Neuronal stem cell (in vitro differentiated cells): ENCODE measurements around the gene MYCL.
"Not testable (repeated sequence)": the region's sequence is repeated elsewhere in the genome, so short reads cannot be mapped to it uniquely, and the experiment has no call there.

Experiments
- DNase-seq: peaks from one replicate; pipeline ENCODE4 v3.0.0-alpha.2; 2013; ENCODE audit warnings: low spot score
- H2AFZ ChIP-seq: one replicate; pipeline ENCODE4 v1.6.1; 2013; ENCODE audit warnings: mild to moderate bottlenecking, low read length, inconsistent platforms
- H2AK5ac ChIP-seq: 2 replicates; pipeline ENCODE4 v1.6.1; 2013; ENCODE audit warnings: low read depth, mild to moderate bottlenecking, inconsistent platforms, low read length, moderate library complexity, mixed read lengths
- H2BK120ac ChIP-seq: 2 replicates; pipeline ENCODE4 v1.6.1; 2013; ENCODE audit warnings: low read depth, mild to moderate bottlenecking, inconsistent platforms, low read length, moderate library complexity, mixed read lengths
- H2BK12ac ChIP-seq: one replicate; pipeline ENCODE4 v1.6.1; 2013; ENCODE audit warnings: low read length, inconsistent platforms
- H2BK15ac ChIP-seq: 2 replicates; pipeline ENCODE4 v1.6.1; 2013; ENCODE audit warnings: mild to moderate bottlenecking, low read length, inconsistent platforms, mixed read lengths
- H2BK5ac ChIP-seq: one replicate; pipeline ENCODE4 v1.6.1; 2013; ENCODE audit warnings: inconsistent platforms, mild to moderate bottlenecking, low read length, moderate library complexity
- H3K14ac ChIP-seq: one replicate; pipeline ENCODE4 v1.6.1; 2013; ENCODE audit warnings: low read length, inconsistent platforms
- H3K18ac ChIP-seq: 2 replicates; pipeline ENCODE4 v1.6.1; 2013; ENCODE audit warnings: low read length, inconsistent platforms
- H3K23ac ChIP-seq: 2 replicates; pipeline ENCODE4 v1.6.1; 2013; ENCODE audit warnings: low read depth, mild to moderate bottlenecking, mixed read lengths, low read length, inconsistent platforms; ENCODE audit not compliant: poor library complexity
- H3K27ac ChIP-seq: replicated peaks from 3 replicates; pipeline ENCODE4 v1.5.1; 2013; ENCODE audit warnings: low read length, inconsistent platforms
- H3K27me3 ChIP-seq, 3 experiments: 2 replicates each; pipeline ENCODE4 v1.6.1; 2013; ENCODE audit warnings: low read length in 3 of 3, mild to moderate bottlenecking in 2 of 3, inconsistent platforms in 1 of 3, low read depth in 1 of 3, mixed read lengths in 1 of 3, moderate library complexity in 1 of 3; ENCODE audit not compliant: control insufficient read depth in 3 of 3, insufficient read depth in 3 of 3
- H3K36me3 ChIP-seq, 2 donors: replicated peaks in 1 of 2; 2 replicates each; pipeline ENCODE4 v1.6.1; 2013; ENCODE audit warnings: low read length in 2 of 2; ENCODE audit not compliant: control insufficient read depth in 2 of 2, insufficient read depth in 2 of 2
- H3K4ac ChIP-seq: 2 replicates; pipeline ENCODE4 v1.6.1; 2013; ENCODE audit warnings: inconsistent platforms, mild to moderate bottlenecking, low read length, moderate library complexity
- H3K4me1 ChIP-seq, 2 donors: 1 replicate in 1 of 2; 2 replicates in 1 of 2; pipeline ENCODE4 v1.6.1; 2013; ENCODE audit warnings: low read length in 2 of 2, low read depth in 1 of 2; ENCODE audit not compliant: control insufficient read depth in 2 of 2, insufficient read depth in 1 of 2
- H3K4me2 ChIP-seq: one replicate; pipeline ENCODE4 v1.6.1; 2013; ENCODE audit warnings: mild to moderate bottlenecking, low read length, inconsistent platforms; ENCODE audit not compliant: insufficient read depth, poor library complexity, severe bottlenecking
- H3K4me3 ChIP-seq, 2 donors: 2 replicates each; pipeline ENCODE4 v1.5.1; 2013; ENCODE audit warnings: low read length in 2 of 2, mild to moderate bottlenecking in 2 of 2, inconsistent platforms in 1 of 2, moderate library complexity in 1 of 2
- H3K79me1 ChIP-seq: one replicate; pipeline ENCODE4 v1.6.1; 2013; ENCODE audit warnings: low read depth, mild to moderate bottlenecking, inconsistent platforms, low read length, moderate library complexity
- H3K9ac ChIP-seq: one replicate; pipeline ENCODE4 v1.6.1; 2013; ENCODE audit warnings: mild to moderate bottlenecking, low read depth, low read length, inconsistent platforms; ENCODE audit not compliant: poor library complexity
- H3K9me3 ChIP-seq, 2 donors: replicated peaks in 1 of 2; 2 replicates each; pipeline versions ENCODE3 to v1.6.1; 2013; ENCODE audit warnings: low read length in 2 of 2, mild to moderate bottlenecking in 2 of 2, inconsistent platforms in 1 of 2, low read depth in 1 of 2, mixed read lengths in 1 of 2, moderate library complexity in 1 of 2; ENCODE audit not compliant: control insufficient read depth in 2 of 2, insufficient read depth in 1 of 2
- H4K8ac ChIP-seq: one replicate; pipeline ENCODE4 v1.6.1; 2013; ENCODE audit warnings: low read depth, mild to moderate bottlenecking, inconsistent platforms, low read length, moderate library complexity
- H4K91ac ChIP-seq: one replicate; pipeline ENCODE4 v1.6.1; 2013; ENCODE audit warnings: low read length, low read depth, mild to moderate bottlenecking, inconsistent platforms; ENCODE audit not compliant: poor library complexity
- WGBS, 2 donors: extraction: QIAGEN DNeasy Blood & Tissue Kit; methylation state at CpG; one replicate each; pipeline ENCODE4 v1.1.7; 2013; ENCODE audit warnings: missing lambda C conversion rate in 2 of 2, mixed read lengths in 1 of 2; ENCODE audit not compliant: insufficient read length in 2 of 2, insufficient replicate concordance in 1 of 2; ENCODE audit errors: extremely low coverage in 2 of 2; 5-methylcytosine and 5-hydroxymethylcytosine counted together

Gene MYCL

DNA sequence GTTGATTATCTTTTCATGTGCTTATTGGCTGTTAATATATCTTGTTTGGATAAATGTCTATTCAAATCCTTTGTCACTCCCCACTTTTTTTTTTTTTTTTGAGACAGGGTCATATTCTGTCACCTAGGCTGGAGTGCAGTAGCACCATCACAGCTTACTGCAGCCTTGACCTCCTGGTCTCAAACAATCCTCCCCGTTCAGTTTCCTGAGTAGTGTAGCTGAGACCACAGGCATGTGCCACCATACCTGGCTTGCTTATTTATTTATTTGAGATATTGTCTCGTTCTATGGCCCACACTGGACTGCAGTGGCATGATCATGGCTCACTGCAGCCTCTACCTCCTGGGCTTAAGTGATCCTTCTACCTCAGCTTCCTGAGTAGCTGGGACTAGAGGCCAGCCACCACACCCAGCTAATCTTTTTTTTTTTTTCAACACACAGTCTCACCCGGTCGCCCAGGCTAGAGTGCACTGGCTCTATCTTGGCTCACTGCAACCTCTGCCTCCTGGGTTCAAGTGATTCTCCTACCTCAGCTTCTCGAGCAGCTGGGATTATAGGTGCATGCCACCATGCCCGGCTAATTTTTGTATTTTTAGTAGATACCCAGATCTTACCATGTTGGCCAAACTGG lies 13.9 kb upstream of the MYCL start:
- H2AFZ ChIP-seq = no peak overlapping the region
- no peak overlapping the region for H3K4me3 ChIP-seq
- H3K79me1 ChIP-seq = no peaks in the 10 kb centered on the region
- no peak overlapping the region for H2BK120ac ChIP-seq
- no peaks in the 10 kb centered on the region for H3K36me3 ChIP-seq
- no peak overlapping the region for H3K14ac ChIP-seq
- no peaks in the 10 kb centered on the region for H3K4me1 ChIP-seq
- H2BK12ac ChIP-seq = no peak overlapping the region
- no peaks in the 10 kb centered on the region for H3K9me3 ChIP-seq
- H2BK5ac ChIP-seq = no peak overlapping the region
- no peak overlapping the region for H2AK5ac ChIP-seq
- no peak overlapping the region for H3K27ac ChIP-seq
- H4K91ac ChIP-seq = no peak overlapping the region
- WGBS, 2 donors = no CpG with 5 or more reads among the region's 6 CpGs
- no peaks in the 10 kb centered on the region for H3K27me3 ChIP-seq
- no peak overlapping the region for H2BK15ac ChIP-seq
- H3K18ac ChIP-seq = no peak overlapping the region
- no peak overlapping the region for H3K4ac ChIP-seq
- no peak for DNase-seq
- no peak overlapping the region for H3K4me2 ChIP-seq
- H3K23ac ChIP-seq = no peak overlapping the region
- H4K8ac ChIP-seq = no peak overlapping the region
- H3K9ac ChIP-seq = no peak overlapping the region

DNA sequence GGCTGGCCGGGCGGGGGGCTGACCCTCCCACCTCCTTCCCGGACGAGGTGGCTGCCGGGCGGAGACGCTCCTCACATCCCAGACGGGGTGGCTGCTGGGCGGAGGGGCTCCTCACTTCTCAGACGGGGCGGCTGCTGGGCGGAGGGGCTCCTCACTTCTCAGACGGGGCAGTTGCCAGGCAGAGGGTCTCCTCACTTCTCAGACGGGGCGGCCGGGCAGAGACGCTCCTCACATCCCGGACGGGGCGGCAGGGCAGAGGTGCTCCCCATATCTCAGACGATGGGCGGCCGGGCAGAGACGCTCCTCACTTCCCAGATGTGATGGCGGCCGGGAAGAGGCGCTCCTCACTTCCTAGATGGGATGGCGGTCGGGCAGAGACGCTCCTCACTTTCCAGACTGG lies 11.4 kb upstream of the MYCL start:
- not testable (repeated sequence) for H3K4me3 ChIP-seq, DNase-seq
- no CpG with 5 or more reads among the region's 30 CpGs for whole genome bisulfite sequencing, 2 donors

DNA sequence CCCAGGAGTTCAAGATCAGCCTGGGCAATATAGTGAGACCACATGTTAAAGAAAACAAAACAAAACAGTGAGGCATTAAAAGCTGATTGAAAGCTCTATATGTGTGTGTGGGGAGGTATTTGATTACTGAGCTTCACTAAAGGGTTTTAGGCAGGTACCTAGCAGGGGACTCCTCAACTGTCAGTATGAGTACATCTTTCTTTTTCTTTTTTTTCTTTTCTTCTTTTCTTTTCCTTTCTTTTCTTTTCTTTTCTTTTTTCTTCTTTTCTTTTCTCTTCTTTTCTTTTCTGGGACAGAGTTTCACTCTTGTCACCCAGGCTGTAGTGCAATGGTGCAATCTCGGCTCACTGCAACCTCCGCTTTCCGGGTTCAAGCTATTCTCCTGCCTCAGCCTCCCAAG lies 8.5 kb upstream of the MYCL start:
- no peak overlapping the region for H3K4me2 ChIP-seq
- no peak overlapping the region for H3K4me3 ChIP-seq
- H3K9ac ChIP-seq = no peak overlapping the region
- no peak overlapping the region for H3K23ac ChIP-seq
- H3K4ac ChIP-seq = no peak overlapping the region
- no peak overlapping the region for H2BK15ac ChIP-seq
- H3K4me1 ChIP-seq = no peaks in the 10 kb centered on the region
- no peaks in the 10 kb centered on the region for H3K27me3 ChIP-seq
- DNase-seq = no peak
- peaks cover 4 to 11% of the 10 kb centered on the region in 2 donors for H3K9me3 ChIP-seq
- H2BK12ac ChIP-seq = no peak overlapping the region
- H3K14ac ChIP-seq = no peak overlapping the region
- H3K79me1 ChIP-seq = no peaks in the 10 kb centered on the region
- no peaks in the 10 kb centered on the region for H3K36me3 ChIP-seq
- H4K8ac ChIP-seq = no peak overlapping the region
- H2AFZ ChIP-seq = no peak overlapping the region
- WGBS, 2 donors = no CpG with 5 or more reads among the region's 3 CpGs
- no peak overlapping the region for H2AK5ac ChIP-seq
- no peak overlapping the region for H3K18ac ChIP-seq
- H4K91ac ChIP-seq = no peak overlapping the region
- H2BK5ac ChIP-seq = no peak overlapping the region
- H2BK120ac ChIP-seq = no peak overlapping the region
- no peak overlapping the region for H3K27ac ChIP-seq

More for the DNA sequence above, 11.4 kb upstream of the MYCL start:
- not testable (repeated sequence) for H3K79me1 ChIP-seq, H2BK12ac ChIP-seq, H4K91ac ChIP-seq, H3K36me3 ChIP-seq, H3K23ac ChIP-seq, H3K9me3 ChIP-seq, H3K4ac ChIP-seq, H3K4me1 ChIP-seq, H3K14ac ChIP-seq, H3K27me3 ChIP-seq, H2AFZ ChIP-seq, H3K27ac ChIP-seq, H2AK5ac ChIP-seq, H2BK5ac ChIP-seq, H3K4me2 ChIP-seq, H4K8ac ChIP-seq, H3K9ac ChIP-seq, H2BK120ac ChIP-seq, H3K18ac ChIP-seq, H2BK15ac ChIP-seq

DNA sequence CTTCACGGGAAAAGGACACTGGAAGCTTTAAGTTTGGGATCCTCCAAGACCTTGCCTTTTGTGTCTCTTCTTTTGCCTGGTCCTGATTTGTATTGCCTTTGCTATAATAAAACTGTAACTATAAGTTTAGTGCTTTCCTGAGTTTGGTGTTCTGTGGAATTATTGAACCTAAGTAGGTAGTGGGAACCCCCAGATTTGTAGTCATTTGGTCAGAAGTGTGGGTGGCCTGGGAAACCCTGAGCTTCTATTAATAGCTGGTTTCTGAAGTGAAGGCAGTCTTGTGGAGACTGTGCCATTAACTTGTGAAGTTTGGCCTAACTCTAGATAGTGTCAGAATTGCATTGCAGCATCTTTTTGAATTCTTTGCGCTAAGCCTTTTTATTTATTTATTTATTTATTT lies 6.8 kb upstream of the MYCL start:
- H3K4me3 ChIP-seq = no peak overlapping the region
- H3K14ac ChIP-seq = no peak overlapping the region
- H3K4me1 ChIP-seq = no peaks in the 10 kb centered on the region
- H4K8ac ChIP-seq = no peak overlapping the region
- H3K4me2 ChIP-seq = no peak overlapping the region
- DNase-seq = no peak
- H2BK5ac ChIP-seq = no peak overlapping the region
- no peak overlapping the region for H3K9ac ChIP-seq
- H3K27me3 ChIP-seq = peaks cover 0 to 4% (median under 1%) of the 10 kb centered on the region in 3 experiments
- no CpG with 5 or more reads among the region's 2 CpGs for whole genome bisulfite sequencing, 2 donors
- H2BK12ac ChIP-seq = no peak overlapping the region
- no peak overlapping the region for H3K18ac ChIP-seq
- H2BK15ac ChIP-seq = no peak overlapping the region
- H3K27ac ChIP-seq = no peak overlapping the region
- no peak overlapping the region for H2BK120ac ChIP-seq
- H3K9me3 ChIP-seq = peaks cover 4 to 11% of the 10 kb centered on the region in 2 donors
- no peak overlapping the region for H4K91ac ChIP-seq
- H2AFZ ChIP-seq = no peak overlapping the region
- H2AK5ac ChIP-seq = no peak overlapping the region
- no peaks in the 10 kb centered on the region for H3K36me3 ChIP-seq
- H3K79me1 ChIP-seq = no peaks in the 10 kb centered on the region
- H3K23ac ChIP-seq = no peak overlapping the region
- H3K4ac ChIP-seq = no peak overlapping the region
